GM21381 (cell line): ENCODE data around the gene OXGR1.

ENCODE experiments used
- ATAC-seq: cut with Tn5 transposase; IDR thresholded peaks from one replicate; pipeline ENCODE4 v1.9.1; 2021; ENCODE audit warnings: mild to moderate bottlenecking, moderate library complexity; ENCODE audit not compliant: unreplicated experiment

The OXGR1 gene

DNA sequence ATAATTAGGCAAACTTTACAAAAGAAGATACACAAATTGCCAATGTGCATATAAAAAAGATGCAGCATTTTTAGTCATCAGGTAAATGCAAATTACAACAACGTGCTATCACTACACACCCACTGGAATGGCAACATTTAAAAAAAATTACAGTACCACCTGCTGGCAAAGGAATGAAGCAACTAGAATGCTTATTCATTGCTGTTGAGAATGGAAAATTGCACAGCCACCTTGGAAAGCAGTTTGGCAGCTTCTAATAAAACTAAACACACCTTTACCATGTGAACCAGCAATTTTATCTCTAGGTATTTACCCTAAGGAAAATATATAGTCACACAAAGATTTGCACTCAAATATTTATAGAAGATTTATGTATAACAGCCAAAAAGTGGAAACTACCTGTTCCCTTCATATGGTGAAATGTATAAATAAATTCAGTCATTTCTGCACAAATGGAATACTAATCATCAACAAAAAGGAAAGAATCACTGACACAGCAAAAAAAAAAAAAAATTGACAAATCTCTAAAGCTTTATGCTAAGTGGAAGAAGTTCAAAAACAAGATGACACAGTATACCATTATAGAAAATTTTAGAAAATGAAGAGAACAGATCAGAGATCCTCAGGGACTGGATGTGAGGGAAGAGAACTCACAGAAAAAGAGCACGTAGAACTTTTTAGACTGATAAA is 30.3 kb downstream of the OXGR1 start:
- ATAC-seq, result no peak

DNA sequence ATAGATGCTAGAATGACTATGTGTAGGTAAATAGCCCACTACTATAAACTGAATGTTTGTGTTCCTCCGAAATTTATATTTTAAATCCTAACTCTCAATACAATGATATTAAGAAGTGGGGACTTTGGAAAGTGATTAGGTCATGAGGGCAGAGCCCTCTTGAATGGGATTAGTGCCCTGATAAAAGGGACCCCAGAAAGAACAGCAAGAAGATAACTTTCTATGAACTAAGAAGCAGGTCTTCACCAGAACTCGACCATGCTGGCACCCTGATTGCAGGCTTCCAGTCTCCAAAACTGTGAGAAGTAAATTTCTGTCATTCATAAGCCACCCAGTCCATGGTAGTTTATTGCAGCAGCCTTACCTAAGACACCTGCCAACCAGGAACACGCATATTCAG is 33.9 kb downstream of the OXGR1 start:
- ATAC-seq, result no peak

DNA sequence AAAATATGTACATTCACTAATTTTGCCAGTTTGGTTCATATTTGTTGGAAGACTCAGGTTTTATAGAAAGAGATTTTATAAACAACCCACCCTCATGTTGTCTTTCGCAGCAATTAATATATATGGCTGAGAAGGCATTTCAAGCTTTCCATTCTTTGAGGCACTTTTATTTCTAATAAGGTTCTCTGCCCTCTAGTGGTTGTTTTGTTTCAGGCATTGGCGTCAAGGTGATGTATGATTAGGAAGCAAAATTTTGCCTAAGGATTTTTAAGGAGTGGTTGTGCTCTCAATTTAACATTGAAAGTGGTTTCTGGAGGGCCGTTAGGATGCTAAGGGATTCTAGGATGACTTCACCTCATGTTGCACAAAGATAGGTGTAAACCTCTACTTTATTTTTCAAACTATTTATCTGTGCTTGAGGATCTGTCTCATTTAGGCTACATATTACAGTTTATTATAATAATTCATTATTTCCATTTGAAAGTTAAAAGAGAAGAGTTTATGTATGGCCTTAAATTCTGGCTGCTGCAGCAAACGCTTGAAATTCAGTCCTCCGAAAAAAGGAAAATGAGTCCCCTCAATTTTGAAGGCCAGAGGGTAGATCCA is 35.9 kb downstream of the OXGR1 start:
- no peak for ATAC-seq

DNA sequence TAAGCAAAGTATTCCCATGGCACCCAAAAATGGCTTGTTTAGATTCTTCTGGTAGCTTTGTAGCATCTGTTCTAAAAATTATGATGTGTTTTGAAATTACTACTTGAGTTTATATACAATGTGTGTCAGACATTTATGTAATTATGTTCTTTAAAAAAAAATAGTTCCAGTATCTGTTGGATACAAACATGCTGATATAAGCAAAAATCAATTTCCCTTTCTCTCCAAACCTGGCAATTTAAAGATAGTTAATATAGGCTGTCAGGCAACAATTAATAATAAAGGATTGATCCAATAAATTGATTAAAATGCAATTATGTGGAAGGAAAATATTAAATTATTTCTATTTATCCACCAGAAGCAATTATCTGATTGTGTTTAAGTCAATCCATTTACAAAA is 41.7 kb downstream of the OXGR1 start:
- ATAC-seq, result no peak

DNA sequence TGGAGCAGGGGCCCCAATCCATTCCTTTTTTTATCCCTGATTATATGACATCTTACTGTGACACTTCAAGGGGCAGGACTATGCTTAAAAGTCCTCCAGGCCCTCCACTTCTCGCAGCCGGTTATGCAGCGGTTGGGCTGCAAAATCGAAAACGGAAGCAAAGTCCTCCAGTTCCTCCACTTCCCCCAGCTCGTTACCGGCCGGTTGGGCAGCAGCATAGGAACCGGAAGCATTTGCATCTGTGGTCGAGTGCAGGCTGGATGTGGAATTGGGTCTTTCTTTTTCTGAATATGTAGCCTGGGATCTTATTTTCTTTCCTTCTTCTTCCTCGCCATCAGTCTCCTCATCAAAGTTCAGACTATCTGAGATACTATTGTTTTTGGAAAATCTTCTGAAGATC is 46.1 kb downstream of the OXGR1 start:
- ATAC-seq, result no peak

DNA sequence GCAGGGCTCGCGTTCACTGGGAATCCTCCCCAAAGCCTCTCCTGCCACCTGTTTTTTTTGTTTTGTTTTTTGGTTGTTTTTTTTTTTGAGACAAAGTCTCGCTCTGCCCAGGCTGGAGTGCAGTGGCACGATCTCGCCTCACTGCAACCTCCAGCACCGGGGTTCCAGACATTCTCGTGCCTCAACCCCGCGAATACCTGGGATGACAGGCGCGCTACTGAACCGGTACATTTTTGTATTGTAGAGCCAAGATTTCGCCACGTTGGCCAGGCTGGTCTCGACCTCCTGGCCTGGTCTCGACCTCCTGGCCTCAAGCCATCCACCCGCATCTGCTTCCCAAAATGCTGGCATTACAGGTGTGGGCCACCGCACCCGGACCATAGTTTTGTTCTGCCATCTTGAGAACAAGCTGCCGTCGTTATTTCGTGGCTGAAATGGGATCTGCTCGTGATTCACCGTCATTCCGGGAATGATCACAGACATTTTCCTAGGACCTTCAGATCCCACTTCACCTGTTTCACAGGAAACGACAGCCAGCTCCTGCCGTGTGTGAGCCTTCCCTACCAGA is 46.8 kb downstream of the OXGR1 start:
- ATAC-seq, result no peak

DNA sequence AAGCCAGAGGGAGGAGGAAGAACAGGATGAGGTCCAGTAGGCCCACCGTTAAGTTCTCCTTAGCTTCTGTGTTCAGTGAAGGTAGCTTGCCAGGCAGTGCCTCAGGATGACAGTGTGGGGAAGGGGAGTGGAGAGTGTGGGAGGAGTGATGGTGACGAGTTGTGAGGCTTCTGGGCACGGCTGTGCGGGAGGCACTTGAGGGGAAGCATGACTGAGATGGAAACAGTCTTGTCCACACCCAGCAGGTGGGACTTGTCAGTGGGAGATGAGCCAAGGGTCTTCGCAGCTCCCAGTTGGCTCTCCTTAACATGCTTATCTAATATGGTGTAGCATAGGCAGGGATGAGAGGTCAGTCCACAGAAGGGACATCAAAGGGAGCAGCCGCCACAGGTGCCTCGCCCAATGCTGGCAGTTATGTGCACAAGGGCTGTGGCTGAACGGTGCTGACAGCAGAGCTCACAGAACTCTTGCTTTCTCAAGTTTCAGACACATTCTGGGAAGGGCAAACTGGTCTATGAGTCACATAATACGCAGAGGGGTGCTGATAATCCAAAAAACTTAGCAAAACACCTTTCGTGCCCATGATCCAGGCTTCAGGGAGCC is 47.5 kb downstream of the OXGR1 start:
- ATAC-seq, result no peak

DNA sequence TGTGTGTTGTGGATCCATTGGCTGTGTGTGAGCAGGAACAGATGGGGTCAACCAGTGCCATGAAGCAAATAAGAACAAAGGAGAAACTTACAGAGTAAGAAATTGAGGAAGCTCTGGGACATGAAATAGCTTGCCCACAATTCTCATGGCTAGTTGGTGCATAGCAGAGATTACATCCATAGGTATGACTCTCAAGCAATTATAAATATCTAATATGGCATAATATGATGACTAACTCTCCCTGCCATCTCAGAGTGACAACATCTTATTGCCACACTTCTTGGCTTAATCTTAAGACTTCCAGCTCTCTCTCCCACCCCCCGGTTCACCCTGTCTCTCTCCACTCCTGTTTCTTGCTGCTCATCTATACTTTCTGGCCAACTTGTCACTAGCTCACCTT is 53.3 kb downstream of the OXGR1 start:
- no peak for ATAC-seq

DNA sequence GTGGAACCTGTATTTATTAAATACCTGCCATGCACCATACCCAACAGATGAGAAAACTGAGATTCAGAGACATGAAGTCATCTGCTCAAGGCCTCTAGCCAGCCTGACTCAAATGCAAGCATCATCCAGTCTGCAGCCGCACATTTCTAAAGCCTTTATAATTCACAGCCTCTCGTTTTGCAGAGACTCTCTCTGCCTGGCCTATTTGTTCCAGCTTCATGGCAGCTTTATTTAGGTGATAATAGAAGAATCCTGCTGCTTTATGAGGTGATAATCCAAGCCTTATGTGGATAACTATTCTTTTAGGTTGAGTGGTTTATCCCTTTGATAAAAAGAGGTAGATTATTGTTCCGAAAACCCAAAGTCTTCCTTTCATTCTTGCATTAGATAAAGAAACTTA is 58.4 kb downstream of the OXGR1 start:
- no peak for ATAC-seq
